Germinal center (tissue), 1 donor: ENCODE results near the gene FTCDNL1.

Experiments used
- DNase-seq: peaks from one replicate; pipeline ENCODE4 v3.0.0; 2012; ENCODE audit warnings: mixed read lengths, low spot score

Gene FTCDNL1

GRCh38 chr2:199742884-199743283 is 108.1 kb downstream of the FTCDNL1 start:
- DNase-seq, result no peak

- DNase-seq, result no peak
Observed at GRCh38 chr2:199740111-199740428, 110.9 kb downstream of the FTCDNL1 start.

DNA sequence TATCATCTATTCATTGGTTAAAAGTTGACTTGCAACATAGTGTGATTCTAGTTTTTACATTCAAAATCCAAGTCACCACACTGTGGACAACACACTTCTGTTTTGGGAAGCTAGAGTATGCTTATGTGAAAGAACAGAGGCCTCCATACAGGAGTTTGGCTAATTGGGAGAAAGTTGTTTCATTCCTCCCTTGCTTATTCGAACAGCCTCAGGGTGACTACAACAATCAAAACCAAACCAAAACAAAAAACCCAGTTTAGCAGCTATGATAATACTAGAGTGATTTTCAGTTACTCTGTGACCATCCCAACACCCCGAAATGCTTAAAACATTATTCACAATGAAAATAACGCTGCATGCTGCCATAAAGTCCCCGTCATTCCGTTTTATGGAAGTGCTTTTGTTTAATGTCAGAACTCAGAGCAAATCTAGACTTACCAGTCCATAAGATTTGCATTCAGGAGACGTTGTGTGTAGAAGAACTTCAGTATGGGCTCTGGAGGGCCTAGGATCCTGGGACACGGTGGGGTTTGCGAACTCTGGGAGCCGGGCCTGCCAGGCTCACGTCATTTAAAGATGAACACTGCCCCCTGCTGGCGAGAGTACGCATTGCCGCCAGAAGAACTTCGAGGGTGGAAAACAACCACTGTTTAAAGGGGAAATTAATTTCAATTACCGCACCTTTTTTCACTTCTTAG is 111.4 kb downstream of the FTCDNL1 start:
- peak; percentile 49 for DNase-seq

DNA sequence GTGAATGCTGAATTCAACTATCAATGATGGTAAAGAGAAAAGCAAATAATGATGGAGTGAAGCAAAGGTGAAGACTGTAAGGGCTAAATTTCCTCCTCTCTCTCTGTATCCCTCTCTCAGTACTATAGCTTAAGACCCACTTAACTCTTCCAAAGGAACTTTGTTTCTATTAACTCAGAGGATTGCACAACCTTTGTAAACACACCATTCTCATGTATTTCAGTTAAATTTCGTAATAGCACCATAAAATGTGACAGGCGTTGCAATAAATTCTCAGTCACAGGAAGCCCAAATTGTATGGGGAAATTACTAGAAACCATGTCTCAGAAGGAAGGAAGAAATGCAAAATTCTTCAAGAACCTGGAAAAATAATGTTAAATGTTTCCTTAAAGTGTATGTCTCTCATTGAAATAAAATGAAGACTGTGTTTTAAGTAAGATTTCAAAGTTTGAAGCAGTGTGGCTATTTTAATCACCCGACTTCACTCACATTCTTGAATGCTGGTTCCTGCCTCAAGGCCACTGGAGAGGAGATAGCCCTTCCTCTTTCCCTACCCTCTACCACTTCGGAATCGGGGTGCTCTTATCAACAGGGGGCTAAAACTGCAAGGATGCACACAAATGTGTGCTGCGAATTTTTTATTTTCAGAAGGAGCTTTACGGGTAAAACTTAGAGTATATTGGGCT is 112.1 kb downstream of the FTCDNL1 start:
- no peak for DNase-seq

GRCh38 chr2:199734651-199735050 is 116.3 kb downstream of the FTCDNL1 start:
- no peak for DNase-seq

GRCh38 chr2:199734011-199734410 is 117.0 kb downstream of the FTCDNL1 start:
- no peak for DNase-seq

DNA sequence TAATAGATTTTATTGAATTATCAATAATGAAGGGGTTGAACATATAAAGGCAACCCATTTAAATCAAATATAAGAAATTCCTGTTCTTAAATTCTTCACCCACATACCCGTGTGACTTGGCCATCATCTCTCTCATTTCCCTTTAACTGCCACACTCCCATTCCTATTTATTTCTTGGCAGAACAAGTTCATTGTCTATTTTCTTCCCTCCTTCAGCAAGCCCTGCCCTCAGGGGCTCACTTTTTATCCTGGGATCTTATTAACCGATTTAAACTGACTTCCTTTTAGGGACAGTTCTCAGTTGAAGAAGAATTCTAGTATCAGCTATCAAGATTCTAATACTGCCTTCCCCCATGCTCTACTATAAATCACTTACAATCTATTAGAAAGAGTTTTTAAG is 123.2 kb downstream of the FTCDNL1 start:
- no peak for DNase-seq

GRCh38 chr2:199727306-199727705 is 123.7 kb downstream of the FTCDNL1 start:
- no peak for DNase-seq

GRCh38 chr2:199718074-199718473 is 132.9 kb downstream of the FTCDNL1 start:
- no peak for DNase-seq

DNA sequence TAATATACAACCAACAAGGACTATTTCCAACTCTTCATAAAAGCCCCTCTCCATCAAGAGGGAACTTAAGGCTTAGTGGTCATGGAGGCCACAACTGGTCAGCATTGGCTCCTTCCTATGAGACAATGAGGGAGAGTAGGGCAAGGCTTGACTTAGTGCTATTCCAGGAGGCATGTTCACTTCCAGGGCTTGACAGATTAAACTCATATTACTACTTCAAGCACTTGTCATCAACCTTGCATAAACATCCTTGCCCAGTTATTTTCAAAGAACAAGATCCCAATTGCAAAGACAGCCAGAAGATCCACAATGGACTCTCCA is 133.4 kb downstream of the FTCDNL1 start:
- no peak for DNase-seq

DNA sequence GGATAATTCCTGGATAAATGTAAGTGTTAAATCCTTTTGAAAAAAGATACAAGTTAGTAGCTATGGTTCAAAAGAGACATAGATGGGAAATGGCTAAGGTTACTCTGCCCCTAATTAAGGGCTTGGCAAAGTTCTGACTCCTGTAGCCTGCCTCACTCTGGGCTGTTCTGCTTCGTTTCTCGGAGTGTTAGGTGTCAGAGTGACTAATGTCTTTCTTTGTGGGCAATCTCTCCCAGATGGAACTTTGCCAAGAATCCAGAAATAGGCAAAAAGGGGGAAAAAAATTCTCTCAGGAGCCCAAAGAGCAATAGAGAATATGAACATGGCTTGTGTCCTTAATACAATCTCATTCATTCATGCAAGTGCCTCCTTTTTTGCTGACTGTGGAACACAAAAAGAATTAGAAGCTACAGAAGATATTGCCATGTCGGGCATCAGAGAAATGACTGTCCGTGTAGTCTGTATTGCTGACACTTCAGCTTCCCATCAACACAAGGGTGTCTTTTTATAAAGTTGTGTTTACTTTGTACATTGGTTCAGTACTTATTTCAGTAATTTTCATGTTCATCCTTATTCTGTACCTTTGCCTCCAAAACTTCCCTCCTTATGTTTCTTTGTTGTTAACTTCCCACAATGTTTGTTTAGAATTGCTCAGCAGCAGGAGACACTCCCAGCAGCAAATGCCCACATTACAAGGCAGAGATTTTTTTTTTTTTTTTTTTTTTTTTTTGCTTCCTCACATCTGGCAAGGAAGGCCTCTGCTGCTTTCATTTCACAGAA is 134.0 kb downstream of the FTCDNL1 start:
- DNase-seq, result no peak

DNA sequence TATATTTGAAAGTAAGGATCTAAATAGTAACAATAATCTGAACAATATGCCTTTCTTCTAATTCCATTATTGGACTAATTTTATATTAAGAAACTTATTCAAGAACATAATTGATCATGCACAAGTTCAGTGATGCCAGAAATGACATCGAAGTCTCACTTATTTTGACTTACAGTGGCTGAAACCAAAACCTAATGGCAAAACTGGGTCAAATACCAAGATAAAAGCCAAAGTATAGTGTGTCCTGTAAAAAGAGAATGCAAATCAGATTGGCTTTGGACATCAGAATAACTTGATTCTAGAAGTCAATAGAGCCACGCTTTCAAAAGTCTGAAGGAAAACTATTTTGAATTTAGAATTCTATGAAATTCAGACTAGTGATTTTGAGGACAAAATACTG is 137.2 kb downstream of the FTCDNL1 start:
- no peak for DNase-seq

GRCh38 chr2:199710551-199710950 is 140.4 kb downstream of the FTCDNL1 start:
- no peak for DNase-seq
